ENCODE results near the gene PTGES. TPM values are rescaled to one million over a fixed set of nuclear protein-coding genes. Genes with fewer than 3 reads are reported as not detected.
A peak's percentile ranks its signal among the peaks of the same experiment; 100 is the strongest.
"Not testable (repeated sequence)": the region's sequence is repeated elsewhere in the genome, so short reads cannot be mapped to it uniquely, and the experiment has no call there.

Gene PTGES
- total and polyA plus RNA-seq, 5 donors from 2014 or later, result 0.17 TPM; not detected in 4

DNA sequence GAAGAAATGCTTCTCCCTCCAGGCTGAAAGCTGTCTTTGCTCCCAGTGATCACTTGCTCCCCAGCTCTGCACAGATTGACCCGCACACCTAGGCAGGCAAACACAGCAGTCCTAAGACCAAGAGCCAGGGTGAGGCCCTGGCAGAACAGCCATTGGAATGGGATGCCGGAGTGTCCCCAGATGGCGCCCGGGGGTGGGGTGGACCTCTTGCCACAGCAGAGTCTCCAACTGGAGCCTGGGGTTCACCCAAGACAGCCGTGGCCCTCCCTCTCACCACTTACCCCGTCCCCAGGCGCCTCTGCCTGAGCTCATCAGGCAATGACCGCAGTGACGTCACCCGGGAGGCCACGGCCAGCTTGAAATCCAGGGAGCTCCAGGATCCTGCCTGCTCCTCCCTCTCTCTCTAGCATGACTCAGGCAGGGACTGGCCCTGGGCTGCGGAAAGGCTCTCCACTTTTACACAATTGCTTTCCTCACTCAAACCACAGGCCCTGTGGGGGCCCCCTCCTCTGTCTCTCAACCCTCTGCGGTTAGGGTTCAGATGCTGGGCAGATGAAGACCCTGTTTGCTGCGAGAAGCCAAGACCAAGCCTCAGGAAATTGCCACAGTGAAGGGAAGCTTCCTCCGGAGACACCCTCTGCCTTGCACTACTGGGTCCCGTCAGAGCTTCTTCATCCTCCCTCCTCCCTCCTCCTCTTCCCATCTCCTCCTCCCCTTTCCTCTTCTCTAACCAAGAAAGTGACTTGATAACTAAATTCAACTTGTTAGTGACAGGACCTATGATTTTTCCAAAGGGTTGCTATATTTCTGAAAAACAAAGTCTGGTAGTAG lies 24.3 kb upstream of the PTGES start:
- Mint-ChIP-seq H3K27me3 (peaks cover 24% of the 10 kb centered on the region), H3K36me3 (no peaks in the 10 kb centered on the region), H3K4me3 (no peak overlapping the region), H3K4me1 (peaks cover 0 to 5% (median 2%) of the 10 kb centered on the region in 4 donors), H3K27ac (peak overlapping the region in 1 of 3 donors; percentile 0), H3K9me3 (no peaks in the 10 kb centered on the region)
- no peaks in the 10 kb centered on the region for H3K27me3 ChIP-seq (ENCODE audit: control insufficient read depth, insufficient read depth, low read length)
- H3K4me3 ChIP-seq (ENCODE audit: low read depth, low read length), result no peak overlapping the region
- H3K27ac ChIP-seq (ENCODE audit: insufficient read depth, low read length, poor library complexity, severe bottlenecking), result no peak overlapping the region
- H3K4me1 ChIP-seq (ENCODE audit: control insufficient read depth, insufficient read depth, low read length, poor library complexity, severe bottlenecking), result peaks cover 3% of the 10 kb centered on the region
- H3K9me3 ChIP-seq (ENCODE audit: control insufficient read depth in 2 of 2, low read length in 2 of 2), result no peaks in the 10 kb centered on the region
- H3K36me3 ChIP-seq (ENCODE audit: control insufficient read depth, insufficient read depth, low read length), result no peaks in the 10 kb centered on the region
- ATAC-seq (ENCODE audit: low read depth in 2 of 2) (peak; percentile 42 to 59), DNase-seq (no peak)

DNA sequence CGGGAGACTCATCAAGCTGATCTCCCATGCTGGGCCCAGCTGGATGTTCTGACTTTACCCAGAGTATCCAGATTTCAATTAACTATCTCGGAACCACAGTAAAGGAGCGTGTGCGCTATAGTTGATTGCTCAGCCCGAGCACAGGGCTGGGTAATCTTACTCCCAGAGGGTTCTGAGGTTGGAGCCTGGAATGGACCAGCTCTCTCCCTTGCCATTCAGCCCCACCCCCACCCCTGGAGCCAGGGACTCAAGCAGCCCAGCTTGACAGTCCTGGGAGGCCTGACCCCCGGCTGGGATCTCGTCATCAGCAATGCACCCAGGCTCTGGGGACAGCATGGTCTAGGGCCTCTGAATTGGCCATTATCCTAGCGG lies 23.7 kb upstream of the PTGES start:
- no peak for ATAC-seq (ENCODE audit: low read depth in 2 of 2)
- H3K27ac ChIP-seq (ENCODE audit: insufficient read depth, low read length, poor library complexity, severe bottlenecking), result no peak overlapping the region
- DNase-seq, result no peak

DNA sequence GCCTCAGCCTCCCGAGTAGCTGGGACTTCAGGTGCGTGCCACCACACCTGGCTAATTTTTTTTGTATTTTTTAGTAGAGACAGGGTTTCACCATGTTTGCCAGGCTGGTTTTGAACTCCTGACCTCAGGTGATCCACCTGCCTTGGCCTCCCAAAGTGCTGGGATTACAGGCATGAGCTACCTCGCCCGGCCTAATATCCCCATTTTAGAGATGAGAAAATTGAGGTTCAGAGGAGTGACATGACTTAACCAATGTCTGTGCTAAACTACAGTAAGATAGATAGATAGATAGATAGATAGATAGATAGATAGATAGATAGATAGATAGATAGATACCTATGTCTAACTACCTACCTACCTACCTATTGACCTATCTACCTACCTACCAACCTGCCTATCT lies 23.3 kb upstream of the PTGES start:
- H3K4me1 ChIP-seq (ENCODE audit: control insufficient read depth, insufficient read depth, low read length, poor library complexity, severe bottlenecking); H3K9me3 ChIP-seq (ENCODE audit: control insufficient read depth in 2 of 2, low read length in 2 of 2); DNase-seq; H3K4me1 Mint-ChIP-seq; H3K4me3 Mint-ChIP-seq; H3K4me3 ChIP-seq (ENCODE audit: low read depth, low read length); H3K9me3 Mint-ChIP-seq; ATAC-seq (ENCODE audit: low read depth in 2 of 2); H3K27me3 ChIP-seq (ENCODE audit: control insufficient read depth, insufficient read depth, low read length); H3K27ac ChIP-seq (ENCODE audit: insufficient read depth, low read length, poor library complexity, severe bottlenecking); H3K27ac Mint-ChIP-seq; H3K36me3 ChIP-seq (ENCODE audit: control insufficient read depth, insufficient read depth, low read length); H3K36me3 Mint-ChIP-seq: not testable (repeated sequence)
- peaks cover 24% of the 10 kb centered on the region for H3K27me3 Mint-ChIP-seq

More for the DNA sequence above, 23.7 kb upstream of the PTGES start:
- H3K27me3 ChIP-seq (ENCODE audit: control insufficient read depth, insufficient read depth, low read length), result no peaks in the 10 kb centered on the region
- no peaks in the 10 kb centered on the region for H3K9me3 ChIP-seq (ENCODE audit: control insufficient read depth in 2 of 2, low read length in 2 of 2)
- peaks cover 0 to 5% (median 2%) of the 10 kb centered on the region in 4 donors for H3K4me1 Mint-ChIP-seq
- H3K4me3 Mint-ChIP-seq, result no peak overlapping the region
- no peaks in the 10 kb centered on the region for H3K36me3 Mint-ChIP-seq
- peaks cover 3% of the 10 kb centered on the region for H3K4me1 ChIP-seq (ENCODE audit: control insufficient read depth, insufficient read depth, low read length, poor library complexity, severe bottlenecking)
- H3K27ac Mint-ChIP-seq, result no peak overlapping the region
- no peak overlapping the region for H3K4me3 ChIP-seq (ENCODE audit: low read depth, low read length)
- no peaks in the 10 kb centered on the region for H3K9me3 Mint-ChIP-seq
- H3K36me3 ChIP-seq (ENCODE audit: control insufficient read depth, insufficient read depth, low read length), result no peaks in the 10 kb centered on the region
- H3K27me3 Mint-ChIP-seq, result peaks cover 24% of the 10 kb centered on the region

DNA sequence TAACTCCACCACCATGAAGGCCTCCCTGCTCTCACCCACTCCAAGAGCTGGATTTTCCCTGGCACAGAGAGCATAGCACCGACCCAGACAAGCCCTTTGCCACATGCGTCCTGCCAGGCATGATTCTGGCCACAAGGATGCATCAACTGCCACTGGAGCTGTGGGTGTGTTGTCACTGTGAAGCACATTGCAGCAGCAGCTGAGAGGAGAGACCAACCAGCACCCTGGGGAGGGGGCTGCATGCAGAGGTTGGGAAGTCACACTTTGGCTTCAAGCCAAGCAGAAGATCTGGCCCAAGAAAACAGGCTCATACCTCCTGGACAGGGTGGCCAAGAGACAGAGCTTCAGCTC lies 22.6 kb upstream of the PTGES start:
- Mint-ChIP-seq H3K4me3 (no peak overlapping the region), H3K4me1 (peaks cover 0 to 5% (median 2%) of the 10 kb centered on the region in 4 donors), H3K9me3 (no peaks in the 10 kb centered on the region), H3K27me3 (peaks cover 24% of the 10 kb centered on the region), H3K36me3 (no peaks in the 10 kb centered on the region), H3K27ac (no peak overlapping the region)
- ATAC-seq (ENCODE audit: low read depth in 2 of 2) (no peak), DNase-seq (no peak)
- H3K9me3 ChIP-seq (ENCODE audit: control insufficient read depth in 2 of 2, low read length in 2 of 2), result no peaks in the 10 kb centered on the region
- no peaks in the 10 kb centered on the region for H3K36me3 ChIP-seq (ENCODE audit: control insufficient read depth, insufficient read depth, low read length)
- peaks cover 3% of the 10 kb centered on the region for H3K4me1 ChIP-seq (ENCODE audit: control insufficient read depth, insufficient read depth, low read length, poor library complexity, severe bottlenecking)
- H3K4me3 ChIP-seq (ENCODE audit: low read depth, low read length), result no peak overlapping the region
- no peak overlapping the region for H3K27ac ChIP-seq (ENCODE audit: insufficient read depth, low read length, poor library complexity, severe bottlenecking)
- H3K27me3 ChIP-seq (ENCODE audit: control insufficient read depth, insufficient read depth, low read length), result no peaks in the 10 kb centered on the region

DNA sequence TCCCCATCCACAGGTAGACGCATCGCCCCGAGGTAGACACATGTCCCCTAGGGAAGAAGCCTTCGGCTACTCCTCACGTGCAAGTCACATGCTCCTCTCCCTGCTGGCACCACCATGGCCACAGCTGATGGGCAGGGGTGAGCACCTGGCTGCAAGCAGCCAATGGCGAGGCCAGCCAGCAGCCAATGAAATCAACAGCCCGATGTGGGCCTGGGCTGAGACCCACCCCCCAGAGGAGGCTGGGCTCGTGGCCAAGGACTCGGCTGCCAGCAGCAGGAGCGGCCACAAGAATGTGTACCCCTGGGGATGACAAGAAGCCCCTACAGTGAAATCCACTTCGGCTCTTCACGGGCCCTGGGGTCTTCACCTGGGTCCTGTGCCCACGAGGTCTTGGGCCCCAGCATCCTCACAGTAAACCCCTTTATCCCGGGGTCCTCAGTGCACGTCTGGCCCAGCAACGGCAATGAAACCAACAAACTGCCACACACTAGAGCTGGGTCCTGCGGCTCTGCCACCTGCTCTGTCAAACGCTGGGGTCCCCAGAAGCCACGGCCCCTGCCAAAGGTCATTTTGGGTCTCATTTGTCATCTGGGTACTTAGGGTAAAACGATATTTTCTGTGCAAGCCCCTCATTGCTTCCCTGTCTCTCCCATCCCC lies 22.1 kb upstream of the PTGES start:
- ATAC-seq (ENCODE audit: low read depth in 2 of 2) (no peak), DNase-seq (no peak)
- no peaks in the 10 kb centered on the region for H3K36me3 ChIP-seq (ENCODE audit: control insufficient read depth, insufficient read depth, low read length)
- H3K4me3 ChIP-seq (ENCODE audit: low read depth, low read length), result no peak overlapping the region
- no peak overlapping the region for H3K27ac Mint-ChIP-seq
- H3K4me1 Mint-ChIP-seq, result peaks cover 0 to 5% (median 2%) of the 10 kb centered on the region in 4 donors
- H3K4me3 Mint-ChIP-seq, result no peak overlapping the region
- H3K4me1 ChIP-seq (ENCODE audit: control insufficient read depth, insufficient read depth, low read length, poor library complexity, severe bottlenecking), result peaks cover 3% of the 10 kb centered on the region
- H3K9me3 ChIP-seq (ENCODE audit: control insufficient read depth in 2 of 2, low read length in 2 of 2), result no peaks in the 10 kb centered on the region
- no peaks in the 10 kb centered on the region for H3K27me3 ChIP-seq (ENCODE audit: control insufficient read depth, insufficient read depth, low read length)
- no peaks in the 10 kb centered on the region for H3K36me3 Mint-ChIP-seq
- H3K9me3 Mint-ChIP-seq, result no peaks in the 10 kb centered on the region
- H3K27me3 Mint-ChIP-seq, result peaks cover 24% of the 10 kb centered on the region
- no peak overlapping the region for H3K27ac ChIP-seq (ENCODE audit: insufficient read depth, low read length, poor library complexity, severe bottlenecking)

DNA sequence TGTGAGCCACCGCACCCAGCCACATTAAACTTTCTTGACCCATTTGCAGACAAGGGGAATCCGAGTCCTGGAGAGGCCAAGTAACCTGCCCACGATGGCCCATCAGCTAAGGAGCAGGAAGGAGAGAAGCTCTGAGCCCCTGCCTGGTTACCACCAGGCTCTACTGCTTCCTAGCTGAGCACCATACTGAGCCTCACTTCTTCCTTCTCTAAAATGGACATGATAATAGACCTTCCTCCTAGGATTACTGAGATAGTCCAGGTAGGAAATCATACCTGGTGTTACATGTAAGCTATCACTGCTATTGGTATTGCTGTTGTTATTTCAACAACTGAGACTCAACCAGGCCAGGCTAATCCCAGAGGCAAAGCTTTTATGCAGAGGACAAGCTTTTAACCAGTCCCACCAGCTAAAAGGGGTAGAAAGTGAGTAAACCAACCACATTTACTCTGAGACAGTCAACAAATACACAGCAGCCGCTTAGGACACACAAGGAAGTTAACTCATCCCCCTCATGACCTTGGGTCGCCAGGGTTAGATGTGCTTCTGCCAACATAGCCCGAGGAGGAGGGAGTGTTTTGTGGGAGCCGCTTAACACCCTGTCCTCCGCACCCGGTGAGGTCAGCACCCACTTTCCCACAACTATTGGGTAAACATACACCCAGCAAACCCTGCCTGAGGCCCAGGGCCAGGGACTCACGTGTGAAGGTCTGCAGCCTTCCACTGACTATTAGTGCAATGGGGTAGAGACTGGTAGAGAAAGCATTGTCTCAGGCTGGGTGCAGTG lies 20.6 kb upstream of the PTGES start:
- ATAC-seq (ENCODE audit: low read depth in 2 of 2), result peak in 1 of 2 donors; percentile 34
- H3K36me3 ChIP-seq (ENCODE audit: control insufficient read depth, insufficient read depth, low read length), result no peaks in the 10 kb centered on the region
- no peak for DNase-seq
- Mint-ChIP-seq H3K27ac (no peak overlapping the region), H3K9me3 (no peaks in the 10 kb centered on the region), H3K27me3 (peaks cover 18% of the 10 kb centered on the region), H3K4me3 (no peak overlapping the region), H3K36me3 (no peaks in the 10 kb centered on the region), H3K4me1 (peaks cover 0 to 5% (median 2%) of the 10 kb centered on the region in 4 donors)
- no peaks in the 10 kb centered on the region for H3K27me3 ChIP-seq (ENCODE audit: control insufficient read depth, insufficient read depth, low read length)
- no peaks in the 10 kb centered on the region for H3K9me3 ChIP-seq (ENCODE audit: control insufficient read depth in 2 of 2, low read length in 2 of 2)
- no peak overlapping the region for H3K27ac ChIP-seq (ENCODE audit: insufficient read depth, low read length, poor library complexity, severe bottlenecking)
- no peak overlapping the region for H3K4me3 ChIP-seq (ENCODE audit: low read depth, low read length)
- peaks cover 3% of the 10 kb centered on the region for H3K4me1 ChIP-seq (ENCODE audit: control insufficient read depth, insufficient read depth, low read length, poor library complexity, severe bottlenecking)

DNA sequence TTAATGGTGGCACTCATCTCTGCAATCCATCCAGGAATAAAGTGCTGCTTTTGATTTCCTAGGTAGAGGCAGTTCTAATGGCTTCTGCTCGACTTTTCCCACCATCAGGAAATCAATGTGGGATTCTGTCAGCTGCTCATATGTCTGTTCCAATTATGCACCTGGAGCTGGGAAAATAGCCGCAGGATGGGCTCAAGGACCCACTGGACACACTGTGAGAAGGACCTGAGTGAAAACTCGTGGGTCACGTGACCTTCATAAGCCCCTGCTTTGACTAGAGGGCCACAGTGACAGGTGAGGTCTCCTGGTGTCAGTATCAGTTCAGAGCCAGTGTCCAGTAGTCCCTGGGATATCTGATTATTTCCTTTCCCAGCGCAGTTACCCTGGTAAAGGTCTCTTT lies 17.9 kb upstream of the PTGES start:
- H3K9me3 Mint-ChIP-seq, result no peaks in the 10 kb centered on the region
- H3K27me3 ChIP-seq (ENCODE audit: control insufficient read depth, insufficient read depth, low read length), result no peaks in the 10 kb centered on the region
- no peak overlapping the region for H3K27ac ChIP-seq (ENCODE audit: insufficient read depth, low read length, poor library complexity, severe bottlenecking)
- H3K36me3 Mint-ChIP-seq, result no peaks in the 10 kb centered on the region
- H3K4me1 Mint-ChIP-seq, result no peaks in the 10 kb centered on the region
- H3K4me3 Mint-ChIP-seq, result no peak overlapping the region
- H3K4me1 ChIP-seq (ENCODE audit: control insufficient read depth, insufficient read depth, low read length, poor library complexity, severe bottlenecking), result no peaks in the 10 kb centered on the region
- ATAC-seq (ENCODE audit: low read depth in 2 of 2) (no peak), DNase-seq (no peak)
- no peak overlapping the region for H3K27ac Mint-ChIP-seq
- H3K9me3 ChIP-seq (ENCODE audit: control insufficient read depth in 2 of 2, low read length in 2 of 2), result no peaks in the 10 kb centered on the region
- no peaks in the 10 kb centered on the region for H3K36me3 ChIP-seq (ENCODE audit: control insufficient read depth, insufficient read depth, low read length)
- peaks cover 11% of the 10 kb centered on the region for H3K27me3 Mint-ChIP-seq
- H3K4me3 ChIP-seq (ENCODE audit: low read depth, low read length), result no peak overlapping the region
